ENCODE results near the gene GIT1.

Gene GIT1, protein sequence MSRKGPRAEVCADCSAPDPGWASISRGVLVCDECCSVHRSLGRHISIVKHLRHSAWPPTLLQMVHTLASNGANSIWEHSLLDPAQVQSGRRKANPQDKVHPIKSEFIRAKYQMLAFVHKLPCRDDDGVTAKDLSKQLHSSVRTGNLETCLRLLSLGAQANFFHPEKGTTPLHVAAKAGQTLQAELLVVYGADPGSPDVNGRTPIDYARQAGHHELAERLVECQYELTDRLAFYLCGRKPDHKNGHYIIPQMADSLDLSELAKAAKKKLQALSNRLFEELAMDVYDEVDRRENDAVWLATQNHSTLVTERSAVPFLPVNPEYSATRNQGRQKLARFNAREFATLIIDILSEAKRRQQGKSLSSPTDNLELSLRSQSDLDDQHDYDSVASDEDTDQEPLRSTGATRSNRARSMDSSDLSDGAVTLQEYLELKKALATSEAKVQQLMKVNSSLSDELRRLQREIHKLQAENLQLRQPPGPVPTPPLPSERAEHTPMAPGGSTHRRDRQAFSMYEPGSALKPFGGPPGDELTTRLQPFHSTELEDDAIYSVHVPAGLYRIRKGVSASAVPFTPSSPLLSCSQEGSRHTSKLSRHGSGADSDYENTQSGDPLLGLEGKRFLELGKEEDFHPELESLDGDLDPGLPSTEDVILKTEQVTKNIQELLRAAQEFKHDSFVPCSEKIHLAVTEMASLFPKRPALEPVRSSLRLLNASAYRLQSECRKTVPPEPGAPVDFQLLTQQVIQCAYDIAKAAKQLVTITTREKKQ

DNA sequence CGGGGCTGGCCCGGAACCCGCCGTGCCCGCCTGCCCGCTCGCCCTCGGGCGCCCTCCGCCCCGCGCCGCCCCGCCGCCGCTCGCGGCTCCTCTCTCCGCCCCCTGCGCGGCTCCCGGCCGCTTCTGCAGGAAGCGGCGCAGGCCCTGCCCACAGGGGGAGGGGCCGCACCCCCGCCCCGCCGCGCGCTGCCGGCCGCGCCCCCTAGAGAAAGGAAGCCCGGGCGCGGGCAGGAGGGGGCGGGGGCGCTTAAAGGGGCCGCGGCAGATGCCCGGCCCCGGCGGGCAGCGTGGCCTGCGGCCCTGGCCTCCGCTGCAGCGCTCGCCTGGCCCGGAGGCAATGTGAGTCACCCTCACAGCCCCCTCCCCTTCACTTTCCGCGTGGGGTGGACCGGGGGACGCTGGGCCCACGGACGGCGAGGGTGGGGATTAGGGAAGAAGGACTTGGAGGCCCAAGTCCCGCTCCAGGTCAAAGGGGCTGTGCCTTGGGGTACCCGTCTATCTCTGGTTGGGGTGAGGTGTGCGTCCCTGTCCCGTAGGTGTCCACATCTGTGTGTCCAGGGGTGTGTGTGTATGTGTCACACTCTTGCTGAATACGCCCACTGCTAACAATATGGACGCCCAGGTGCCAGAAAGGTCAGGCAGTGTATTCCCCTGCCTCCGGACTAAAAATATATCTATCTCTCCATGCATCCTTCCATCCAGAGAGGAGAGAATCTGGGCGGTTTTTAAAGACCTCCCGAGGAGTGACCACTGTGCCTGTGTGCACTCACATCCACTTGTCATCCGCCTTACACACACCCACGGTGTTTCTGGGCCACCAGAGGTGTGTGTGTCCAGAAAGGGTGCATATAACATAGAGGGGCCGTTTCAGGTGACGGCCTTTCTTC lies at the start of gene GIT1:
TSS of gene GIT1 (minus strand) at position 125 of the 887 bp plus-strand sequence. CDS start 270 bp downstream, outside the sequence.
- DNase-seq = peak; percentile 95

DNA sequence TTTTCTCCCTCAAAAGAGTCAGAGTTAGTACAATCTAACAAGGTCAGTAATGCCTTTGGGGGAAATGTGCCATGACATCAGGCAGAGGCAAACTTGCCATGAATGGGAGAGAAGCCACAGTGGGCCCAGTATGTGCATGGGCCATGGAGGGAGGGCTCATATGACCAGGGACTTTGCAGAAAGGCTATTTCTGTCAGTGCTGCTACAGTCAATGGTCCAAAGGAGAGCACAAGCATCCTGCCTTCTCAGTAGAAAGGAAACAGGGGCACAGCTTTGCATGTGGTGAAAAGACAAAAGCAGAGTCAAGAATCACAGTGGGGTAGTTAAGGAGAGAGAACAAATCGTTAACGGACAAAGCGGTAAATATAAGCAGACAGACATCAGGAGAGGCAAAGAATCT lies 44.4 kb upstream of the GIT1 start:
- DNase-seq = no peak

DNA sequence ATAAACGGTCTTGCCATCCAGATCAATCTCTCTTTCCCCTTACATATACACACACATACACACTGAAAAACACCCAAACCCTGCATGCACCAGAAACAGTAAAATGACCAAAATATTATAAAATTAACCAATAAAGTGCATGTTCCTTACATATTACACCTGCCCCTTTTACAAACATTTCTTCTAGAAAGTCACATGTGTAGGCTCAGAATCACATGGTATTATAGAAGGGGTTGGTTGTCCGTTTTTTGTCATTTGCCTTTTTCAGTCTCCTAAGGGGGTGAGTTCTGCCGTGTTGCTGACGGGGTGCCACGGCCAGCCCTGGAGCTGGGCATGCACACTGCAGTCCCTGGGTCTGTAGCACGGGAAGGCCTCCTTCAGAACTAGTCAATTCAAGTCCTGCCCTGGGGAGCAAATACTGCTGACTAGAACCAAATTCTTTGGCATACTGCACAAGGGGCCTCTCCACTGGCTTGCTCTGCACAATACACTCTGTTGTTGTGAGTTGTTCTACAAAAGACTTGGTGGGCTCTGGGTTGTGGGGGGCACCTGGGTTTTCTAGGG lies 41.3 kb upstream of the GIT1 start:
- no peak for DNase-seq

DNA sequence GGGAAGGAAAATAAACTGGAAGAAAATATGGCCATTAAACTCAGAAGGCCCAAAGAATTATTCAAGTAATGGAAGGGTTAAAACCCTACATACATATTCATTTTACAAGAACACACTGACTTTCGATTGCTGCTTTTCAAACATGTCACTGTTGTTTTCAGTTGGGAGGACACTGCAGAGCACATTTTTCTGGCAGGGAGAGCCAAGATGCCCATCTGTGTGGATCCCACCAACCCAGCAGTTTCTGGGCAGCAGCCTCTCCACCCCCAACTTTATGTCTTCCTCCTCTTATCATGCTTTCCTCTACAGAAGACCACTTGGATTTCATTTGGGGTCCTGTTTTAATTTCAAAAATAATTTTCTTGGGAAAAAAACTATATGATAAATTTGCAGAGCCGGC lies 40.4 kb upstream of the GIT1 start:
- DNase-seq = no peak

DNA sequence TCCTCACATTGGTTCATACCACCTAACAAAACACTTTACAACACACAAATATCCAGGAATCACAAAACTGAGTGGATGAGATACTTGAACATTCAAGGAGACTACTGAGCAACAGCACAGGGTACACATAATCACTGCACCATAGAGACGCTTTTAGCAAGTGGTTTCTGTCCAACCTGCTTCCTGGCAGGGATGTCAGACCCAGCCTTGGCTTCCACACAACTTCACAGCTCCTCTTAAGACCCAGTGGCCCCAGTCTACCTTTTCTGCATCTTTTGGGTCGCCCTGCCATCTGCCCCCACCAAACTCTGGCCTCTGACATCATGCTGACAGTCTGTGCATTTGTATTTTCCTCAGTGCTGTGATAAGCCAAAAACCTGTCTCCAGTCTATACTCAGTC lies 39.2 kb upstream of the GIT1 start:
- DNase-seq = no peak

DNA sequence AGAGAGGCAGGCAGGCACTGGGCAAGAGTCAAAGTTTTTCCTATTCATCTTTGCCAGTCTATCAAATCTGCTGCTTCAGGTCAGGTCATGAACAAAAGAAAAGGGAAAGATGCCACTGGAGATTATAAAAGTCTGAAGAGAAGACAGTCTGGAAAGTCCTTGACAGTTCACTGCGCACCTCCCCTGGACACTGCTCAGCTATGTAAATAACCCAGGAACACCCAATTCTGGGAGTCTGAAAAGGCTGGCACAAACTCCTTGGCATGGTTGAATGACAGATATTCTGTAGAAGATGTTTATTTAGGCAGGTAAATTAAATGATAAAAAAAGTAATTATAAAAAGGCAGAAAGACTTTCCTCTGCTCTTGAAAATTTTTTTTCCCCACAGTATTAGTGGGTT lies 38.5 kb upstream of the GIT1 start:
- no peak for DNase-seq

DNA sequence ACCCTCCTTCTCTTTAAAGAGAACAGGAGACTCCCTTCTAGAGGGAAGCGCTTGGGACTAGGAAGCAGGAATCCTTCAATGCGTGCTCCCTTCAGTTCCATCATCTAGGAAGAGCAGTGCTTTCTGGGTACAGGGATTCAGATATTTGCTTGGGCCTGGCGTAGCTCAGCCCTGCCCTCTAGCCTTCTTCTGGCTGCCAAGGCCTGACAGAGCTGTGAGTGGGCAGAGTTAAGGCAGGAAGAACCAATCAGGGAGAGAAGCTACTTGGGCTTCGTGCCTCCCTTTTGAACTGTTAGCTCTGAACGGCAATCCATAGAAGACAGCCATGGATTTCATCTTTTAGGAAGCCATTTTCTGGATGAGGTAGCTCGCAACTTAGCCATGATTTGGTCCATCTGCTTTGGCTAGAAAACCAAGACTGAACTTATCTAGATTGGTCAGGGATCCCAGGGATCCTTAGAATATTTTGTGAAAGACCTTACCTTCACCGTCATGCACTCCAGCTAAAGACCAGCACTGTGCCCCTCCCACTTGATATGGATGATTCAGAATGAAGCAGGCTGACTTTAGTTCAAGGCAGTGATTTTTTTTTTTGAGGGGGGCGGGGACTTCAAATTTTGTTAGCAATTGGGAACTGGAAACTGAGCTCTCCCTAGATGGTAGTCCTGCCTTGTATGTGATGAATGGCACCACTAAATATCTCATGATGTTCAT lies 35.7 kb upstream of the GIT1 start:
- peak; percentile 31 for DNase-seq

DNA sequence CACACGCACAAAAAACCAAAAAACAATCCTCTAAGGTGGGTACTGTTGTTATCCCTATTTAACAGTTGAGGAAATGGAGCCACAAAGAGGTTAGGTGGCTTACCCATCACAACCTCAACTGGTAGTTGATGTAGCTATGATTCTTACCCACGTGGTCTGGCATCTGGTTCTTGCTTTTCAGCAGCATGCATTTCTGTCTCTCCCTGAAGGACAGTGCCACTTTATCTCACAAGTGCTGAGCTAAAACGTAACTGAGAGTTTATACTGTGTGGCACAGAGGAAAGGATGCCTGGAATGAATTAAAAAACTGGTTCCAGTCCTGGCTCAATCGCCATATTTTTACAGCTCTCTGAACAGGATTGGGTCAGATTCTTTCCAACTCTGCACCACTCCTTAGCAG lies 35.1 kb upstream of the GIT1 start:
- no peak for DNase-seq

DNA sequence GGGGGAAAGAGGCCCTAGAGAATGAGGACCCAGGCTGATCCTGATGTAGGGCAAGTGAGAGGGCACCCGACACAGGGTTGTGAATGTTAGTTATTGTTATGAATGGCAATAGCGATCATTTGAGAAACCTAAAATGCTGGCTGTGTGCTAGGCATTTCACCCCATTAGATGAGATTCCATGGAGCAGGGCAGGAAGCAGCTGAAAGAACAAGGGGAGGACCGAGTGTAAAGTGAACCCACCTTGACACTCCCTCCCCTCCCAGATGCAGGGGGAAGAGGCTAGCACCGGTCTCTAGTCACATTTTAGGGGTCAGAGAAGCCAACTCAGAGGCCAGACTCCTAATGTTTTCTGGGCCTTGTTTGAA lies 33.8 kb upstream of the GIT1 start:
- DNase-seq = no peak

DNA sequence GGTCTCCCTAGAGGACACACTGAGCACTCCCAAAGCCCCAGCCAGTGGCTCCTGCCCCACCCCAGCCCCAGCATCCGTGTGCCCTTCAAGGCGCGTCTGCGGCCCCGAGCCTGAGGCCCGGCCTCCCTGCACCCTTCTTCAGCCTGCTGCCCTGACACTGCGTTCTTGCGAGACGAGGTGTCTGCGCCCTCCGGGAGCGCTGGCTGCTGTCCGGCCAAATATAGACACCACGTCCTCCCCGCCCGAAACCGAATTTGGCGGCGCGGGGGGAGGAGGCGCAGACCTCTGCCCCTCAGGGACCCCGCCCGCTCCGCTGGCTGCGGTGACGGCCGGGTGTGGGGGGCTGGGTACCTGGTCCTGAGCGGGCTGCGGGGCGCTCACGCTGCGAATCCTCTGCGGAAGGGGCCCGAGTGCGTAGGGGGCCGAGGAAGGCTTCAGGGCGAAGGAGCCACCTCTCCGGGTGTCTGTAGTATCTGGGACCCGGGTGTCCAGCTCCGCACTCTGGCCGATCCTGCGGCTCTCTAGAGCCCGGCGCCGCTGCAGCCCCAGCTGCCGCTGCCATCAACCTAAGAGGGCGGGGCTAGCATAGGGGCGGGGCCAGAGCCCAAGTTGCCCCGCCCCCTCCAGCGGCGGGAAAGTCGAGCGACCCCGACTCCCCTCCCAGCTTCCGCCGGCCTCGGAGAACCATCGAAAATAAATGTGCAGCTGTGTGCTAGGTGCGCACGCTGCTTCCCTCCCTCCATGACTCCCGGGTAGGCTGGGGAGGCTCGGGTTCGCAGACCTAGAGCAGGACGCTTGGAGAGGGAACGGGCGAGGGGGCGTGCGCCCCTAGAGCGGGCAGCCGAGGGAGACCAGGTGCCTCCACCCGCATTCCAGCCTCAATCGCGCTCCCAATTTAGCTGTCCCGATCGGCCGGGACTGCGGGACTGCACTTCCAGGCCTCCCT lies 33.2 kb upstream of the GIT1 start, which contains the start of gene CORO6:
TSS of gene CORO6 (minus strand) at position 576 of the 946 bp plus-strand sequence. CDS start 1,491 bp downstream, outside the sequence.
- peak; percentile 70 for DNase-seq

DNA sequence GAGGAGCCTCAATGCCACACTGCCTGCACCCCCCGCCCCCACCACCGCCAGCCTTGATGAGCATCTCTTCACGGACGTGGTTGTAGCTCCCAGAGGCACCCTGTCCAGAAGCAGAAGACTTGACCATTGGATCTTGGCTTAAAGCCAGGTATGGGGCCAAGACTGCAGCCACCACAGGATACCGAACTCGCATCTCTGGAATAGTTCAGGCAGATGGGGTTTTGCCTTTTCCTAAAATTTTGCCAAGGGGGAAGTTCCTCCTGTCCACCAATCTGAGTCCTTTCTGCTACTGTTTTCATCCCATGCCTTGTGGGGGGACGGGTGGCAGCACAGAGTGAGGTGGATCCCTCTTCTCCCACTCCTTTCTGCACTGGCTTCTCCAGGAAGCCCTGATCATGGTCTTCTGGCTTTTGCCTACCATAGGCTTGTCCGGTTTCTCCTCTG lies 32.3 kb upstream of the GIT1 start:
- DNase-seq = no peak

DNA sequence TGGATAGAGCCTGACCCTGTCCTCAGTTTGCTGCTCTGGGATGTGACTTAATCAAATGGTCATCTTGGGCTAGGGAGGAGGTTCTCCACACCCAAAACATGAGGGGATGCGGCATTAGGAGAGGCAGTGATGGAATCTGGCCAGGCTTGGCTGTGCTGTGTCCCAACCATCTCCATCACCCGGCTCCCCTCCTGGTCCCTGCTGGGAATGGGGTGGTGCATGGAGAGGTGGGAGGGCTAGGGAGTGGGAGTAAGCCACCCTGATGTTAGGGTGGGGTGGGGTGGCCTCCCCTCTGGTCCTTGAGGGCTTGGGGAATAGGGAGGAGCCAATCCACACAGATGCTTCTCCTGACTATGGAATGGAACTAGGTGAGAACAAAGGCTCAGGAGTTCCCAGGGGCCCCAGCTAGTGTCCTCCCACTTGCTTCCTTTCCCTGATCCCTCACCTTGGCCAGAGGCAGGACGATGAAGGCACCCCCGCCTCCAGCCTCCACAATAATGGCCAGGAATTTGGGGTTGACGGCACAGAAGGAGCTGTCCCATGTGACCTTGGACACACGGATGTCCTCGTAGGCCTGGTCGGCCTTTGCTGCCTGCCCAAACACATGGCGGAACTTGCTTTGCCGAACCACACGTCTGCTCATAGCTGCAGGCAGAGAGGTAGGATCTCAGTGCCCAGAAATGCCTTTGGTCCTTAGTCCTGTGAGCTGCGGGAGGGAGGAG lies 31.5 kb upstream of the GIT1 start:
- DNase-seq = no peak

DNA sequence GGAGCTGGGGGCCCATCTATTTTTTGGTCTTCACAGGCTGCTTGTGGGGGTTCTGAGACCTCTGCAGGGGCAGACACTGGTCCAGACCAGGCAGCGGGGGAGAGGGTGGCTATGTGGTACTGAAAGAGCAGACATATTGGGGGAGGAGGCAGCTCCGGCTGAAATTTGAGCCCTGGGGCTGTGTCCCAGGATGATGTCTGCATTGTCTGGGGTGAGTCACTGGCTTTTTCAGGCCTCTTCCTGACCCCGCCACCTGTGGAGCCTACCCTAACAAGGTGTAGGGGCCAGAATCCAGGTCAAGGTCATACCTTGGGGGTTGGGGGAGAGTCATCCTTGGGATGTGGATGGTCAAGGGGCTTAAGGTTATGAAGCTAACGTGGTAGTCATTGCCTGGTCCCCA lies 30.8 kb upstream of the GIT1 start:
- no peak for DNase-seq

DNA sequence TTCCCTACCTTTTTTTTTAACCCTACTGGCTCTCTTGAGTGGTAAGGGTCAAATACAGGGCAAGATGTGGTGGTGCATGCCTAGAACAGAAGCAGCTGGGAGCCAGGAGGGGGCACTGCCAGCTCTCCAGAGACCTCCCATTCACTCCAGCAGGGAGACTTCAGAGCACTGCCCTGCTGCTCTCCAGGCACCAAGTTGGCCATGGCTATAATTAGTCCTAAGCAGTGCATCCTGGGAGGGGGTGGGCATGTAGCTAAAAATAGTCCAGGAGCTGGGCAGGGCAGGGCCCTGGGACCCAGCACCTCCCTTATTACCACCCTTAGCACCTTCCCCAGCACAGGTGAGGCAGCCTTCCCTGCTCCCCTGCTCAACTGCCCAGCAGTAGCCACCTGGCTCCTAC lies 29.8 kb upstream of the GIT1 start:
- peak; percentile 65 for DNase-seq

DNA sequence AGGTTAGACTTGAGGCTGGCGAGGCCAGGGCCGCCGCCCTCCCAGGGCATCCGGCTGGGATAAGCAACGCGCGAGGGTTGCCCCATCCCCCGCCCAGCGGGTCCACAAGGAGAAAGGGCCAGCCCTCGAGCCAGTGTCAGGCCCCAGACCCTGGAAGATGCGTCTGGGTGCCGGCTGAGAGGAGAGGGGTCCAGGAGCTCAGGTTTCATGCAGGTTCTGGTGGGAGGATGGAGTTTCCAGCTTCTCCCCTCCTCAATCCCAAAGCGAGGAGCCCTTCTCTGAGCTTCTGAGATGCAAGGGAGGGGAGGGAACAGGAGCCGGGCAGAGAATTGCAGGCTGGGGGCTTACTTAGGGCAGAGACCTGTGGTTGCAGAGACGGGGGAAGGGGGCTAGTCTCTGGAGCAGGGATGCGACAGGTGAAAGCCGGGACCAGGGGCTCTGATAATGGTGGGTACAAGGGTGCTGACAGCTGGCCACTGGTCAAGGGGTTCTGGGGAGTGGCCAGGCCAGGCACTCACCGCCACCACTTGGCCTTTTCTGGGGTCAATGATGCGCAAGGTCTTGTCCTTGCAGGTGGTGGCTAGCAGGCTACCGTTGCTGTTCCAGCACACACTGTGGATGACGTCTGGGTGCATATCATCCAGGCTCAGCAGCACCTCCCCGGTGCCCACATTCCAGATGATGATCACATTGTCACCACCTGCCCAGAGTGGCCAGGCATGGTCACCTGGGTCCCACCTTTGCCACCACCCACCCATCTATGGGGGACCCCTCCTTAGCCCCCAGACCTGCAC lies 29.0 kb upstream of the GIT1 start:
- no peak for DNase-seq

DNA sequence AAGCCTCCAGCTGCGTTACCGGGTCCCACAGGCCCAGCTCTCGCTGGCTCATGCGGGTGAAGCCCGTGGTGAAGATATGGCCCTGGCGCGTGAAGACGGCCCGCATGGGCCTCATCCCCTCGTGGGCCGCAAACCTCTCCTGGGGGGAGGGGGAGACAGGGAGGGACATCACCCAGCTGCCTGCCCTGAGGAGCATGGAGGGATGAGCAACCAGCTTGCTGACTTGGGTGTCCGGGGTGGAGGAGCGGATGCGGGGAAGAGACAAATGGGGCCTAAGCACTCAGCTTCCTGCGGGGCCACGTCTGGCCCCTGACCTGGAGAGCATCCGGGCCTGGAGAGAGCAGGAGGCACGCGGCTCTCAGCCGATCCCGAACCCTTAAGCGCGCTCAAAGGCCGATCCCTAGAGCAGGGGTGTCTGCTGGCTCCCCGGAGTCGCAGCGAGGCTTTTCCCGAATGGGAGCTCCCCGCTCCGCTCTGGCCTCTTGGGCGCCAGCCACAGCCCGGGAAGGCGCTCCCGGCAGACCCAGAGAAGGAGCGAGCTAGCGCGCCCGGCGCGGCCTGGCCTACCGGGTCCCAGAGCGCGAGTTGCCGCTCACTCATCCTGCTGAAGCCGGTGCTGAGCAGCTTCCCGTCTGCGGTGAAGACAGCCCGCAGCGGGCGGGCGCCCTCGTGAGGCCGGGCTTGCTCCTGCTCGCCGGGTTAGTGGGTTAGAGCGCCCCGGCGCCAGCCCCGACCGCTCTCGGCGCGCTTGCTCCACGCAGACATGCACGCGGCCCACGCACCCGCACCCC lies 28.2 kb upstream of the GIT1 start:
- DNase-seq = peak; percentile 95

DNA sequence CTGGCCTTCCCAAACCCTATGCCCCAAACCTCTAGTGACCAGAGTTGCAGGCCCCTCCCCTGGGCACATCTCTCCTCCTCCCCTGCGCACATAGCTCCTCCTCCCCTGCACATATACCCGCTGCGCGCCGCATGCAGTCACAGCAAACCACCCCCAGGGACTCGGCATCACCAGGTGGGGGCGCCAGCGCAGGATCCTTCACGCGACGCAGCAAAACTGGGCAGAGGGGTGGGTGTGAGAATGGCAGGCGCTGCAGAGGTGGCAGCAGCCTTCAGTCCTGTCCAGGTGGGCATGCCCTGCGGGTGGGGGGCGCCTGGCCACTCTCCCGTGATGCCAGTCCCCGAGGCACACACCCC lies 27.7 kb upstream of the GIT1 start:
- peak; percentile 96 for DNase-seq

DNA sequence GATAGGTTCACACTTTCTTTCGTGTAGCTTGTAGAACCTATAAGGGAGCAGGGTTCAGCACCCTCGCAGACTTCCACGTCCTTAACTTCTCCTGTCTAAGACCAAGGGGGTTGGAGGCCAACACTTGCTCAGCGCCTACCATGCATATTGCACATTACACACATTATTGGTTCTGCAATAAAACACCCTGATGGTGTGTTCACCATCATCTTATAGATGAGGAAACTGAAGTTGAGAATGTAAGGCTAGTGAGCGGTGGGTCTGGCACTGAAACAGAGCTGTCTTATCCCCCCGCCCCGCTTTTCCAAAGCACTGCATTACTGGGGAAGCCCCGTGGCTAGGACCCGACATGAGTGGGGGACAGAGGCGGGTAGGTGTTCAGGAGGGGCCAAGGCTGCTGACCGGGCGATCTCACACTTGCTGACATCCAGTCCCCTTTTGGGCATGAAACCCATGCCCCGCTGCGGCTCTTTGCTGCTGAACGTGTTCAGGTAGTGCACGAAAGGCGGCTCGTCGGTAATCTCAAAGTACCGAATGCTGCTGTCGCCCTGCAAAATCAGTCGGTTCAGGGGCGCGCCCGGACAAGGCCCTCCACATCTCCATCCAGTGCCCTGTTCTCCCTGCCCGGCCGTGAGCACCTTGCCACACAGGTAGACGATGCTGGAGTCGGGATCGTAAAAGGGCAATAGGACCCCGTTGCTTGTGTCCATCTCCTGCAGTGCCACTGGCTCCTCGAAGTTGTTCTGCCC lies 27.0 kb upstream of the GIT1 start:
- no peak for DNase-seq
